Urinary bladder (tissue), 4 donors: ENCODE results near the gene ACSL1. TPM values are rescaled to one million over a fixed set of nuclear protein-coding genes. Genes with fewer than 3 reads are reported as not detected.
"Not testable (repeated sequence)": the region's sequence is repeated elsewhere in the genome, so short reads cannot be mapped to it uniquely, and the experiment has no call there.

Source experiments
- DNase-seq: peaks from one replicate; pipeline ENCODE4 v3.0.0-alpha.2; 2015; ENCODE audit errors: extremely low spot score
- H3K27ac ChIP-seq: one replicate; pipeline ENCODE4 v1.5.1; 2013; ENCODE audit warnings: low read depth, mild to moderate bottlenecking, moderate library complexity
- H3K36me3 ChIP-seq: one replicate; pipeline ENCODE4 v1.6.1; 2013; ENCODE audit warnings: mild to moderate bottlenecking, moderate library complexity; ENCODE audit not compliant: insufficient read depth
- H3K4me1 ChIP-seq: one replicate; pipeline ENCODE4 v1.6.1; 2013; ENCODE audit warnings: mild to moderate bottlenecking, moderate library complexity; ENCODE audit not compliant: insufficient read depth
- H3K4me3 ChIP-seq: one replicate; pipeline ENCODE4 v1.5.1; 2013; ENCODE audit warnings: low read depth, low read length
- WGBS: extraction: QIAGEN DNeasy Blood & Tissue Kit; methylation state at CpG from one replicate; pipeline ENCODE4 v1.1.7; 2013; 5-methylcytosine and 5-hydroxymethylcytosine counted together
- polyA plus RNA-seq: library from polyadenylated mRNA; stranded (reverse); fragments of 200-250 nt; gene quantifications from one replicate; pipeline ENCODE4 v1.2.3, GENCODE V29; 2013
- total RNA-seq: library from RNA; depleted of rRNA; stranded (reverse); fragments of >200 nt; gene quantifications from one replicate; pipeline ENCODE4 v1.2.3, GENCODE V29; 2014
- donor health status: healthy with polysubstance abuse.
- donor health status: healthy.

The ACSL1 gene
- total and polyA plus RNA-seq, 2 donors: 39.3 to 94.3 TPM

DNA sequence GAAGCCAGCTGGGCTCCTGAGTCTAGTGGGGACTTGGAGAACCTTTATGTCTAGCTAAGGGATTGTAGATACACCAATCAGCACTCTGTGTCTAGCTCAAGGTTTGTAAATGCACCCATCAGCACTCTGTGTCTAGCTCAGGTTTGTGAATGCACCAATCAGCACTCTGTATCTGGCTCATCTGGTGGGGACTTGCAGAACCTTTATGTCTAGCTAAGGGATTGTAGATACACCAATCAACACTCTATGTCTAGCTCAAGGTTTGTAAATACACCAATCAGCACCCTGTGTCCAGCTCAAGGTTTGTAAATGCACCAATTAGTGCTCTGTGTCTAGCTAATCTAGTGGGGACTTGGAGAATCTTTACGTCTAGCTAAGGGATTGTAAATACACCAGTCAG, 84.1 kb downstream of the ACSL1 start:
- H3K36me3 ChIP-seq, H3K4me3 ChIP-seq, H3K27ac ChIP-seq, H3K4me1 ChIP-seq, DNase-seq: not testable (repeated sequence)
- WGBS: 67% methylated on average over 1 of the region's 1 CpG

DNA sequence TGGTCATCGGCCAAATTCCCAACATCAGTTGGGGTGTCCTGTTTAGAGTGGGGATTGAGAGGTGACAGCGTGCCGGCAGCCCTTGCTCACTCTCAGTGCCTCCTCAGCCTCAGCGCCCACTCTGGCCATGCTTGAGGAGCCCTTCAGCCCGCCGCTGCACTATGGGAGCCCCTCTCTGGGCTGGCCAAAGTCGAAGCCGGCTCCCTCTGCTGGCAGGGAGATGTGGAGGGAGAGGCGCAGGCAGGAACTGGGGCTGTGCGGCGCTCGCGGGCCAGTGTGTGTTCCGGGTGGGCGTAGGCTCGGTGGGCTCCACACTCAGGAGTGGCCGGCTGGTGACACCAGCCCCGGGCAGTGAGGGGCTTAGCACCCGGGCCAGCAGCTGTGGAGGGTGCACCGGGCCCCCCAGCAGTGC, 84.8 kb downstream of the ACSL1 start:
- 96% methylated on average over 20 of the region's 20 CpGs for WGBS
- no peaks in the 10 kb centered on the region for H3K36me3 ChIP-seq
- no peaks in the 10 kb centered on the region for H3K4me1 ChIP-seq
- no peak for DNase-seq
- H3K4me3 ChIP-seq: no peak overlapping the region
- no peak overlapping the region for H3K27ac ChIP-seq

DNA sequence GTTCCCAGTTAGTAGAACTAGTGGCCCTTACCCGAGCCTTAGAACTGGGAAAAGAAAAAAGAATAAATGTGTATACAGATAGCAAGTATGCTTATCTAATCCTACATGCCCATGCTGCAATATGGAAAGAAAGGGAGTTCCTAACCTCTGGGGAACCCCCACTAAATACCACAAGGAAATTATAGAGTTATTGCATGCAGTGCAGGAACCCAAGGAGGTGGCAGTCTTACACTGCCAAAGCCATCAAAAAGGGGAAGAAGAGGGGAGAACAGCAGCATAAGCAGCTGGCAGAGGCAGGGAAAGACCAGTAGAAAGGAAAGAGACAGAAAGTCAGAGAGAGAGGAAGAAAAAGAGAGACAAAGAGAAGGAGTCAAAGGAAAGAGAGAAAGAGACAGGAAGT, 86.2 kb downstream of the ACSL1 start:
- not testable (repeated sequence) for H3K4me1 ChIP-seq, H3K27ac ChIP-seq, DNase-seq, H3K36me3 ChIP-seq, H3K4me3 ChIP-seq
- 68% methylated on average over 1 of the region's 1 CpG for WGBS

DNA sequence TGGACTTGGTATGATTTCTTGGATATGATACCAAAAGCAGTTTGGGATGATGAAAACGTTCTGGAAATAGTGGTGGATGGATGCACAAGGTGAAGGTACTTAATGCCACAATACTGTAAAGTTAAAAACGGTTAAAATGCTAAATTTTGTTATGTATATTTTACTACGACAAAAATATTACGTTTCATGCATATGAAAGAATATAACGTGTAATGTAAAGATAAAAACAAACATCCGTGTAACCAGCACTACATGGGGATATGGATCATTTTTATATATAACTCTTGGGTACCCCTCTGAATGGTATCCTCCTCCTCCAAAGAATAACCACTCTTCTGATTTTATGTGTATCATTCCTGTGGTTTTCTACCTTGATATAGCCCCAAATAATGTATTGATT, 91.0 kb downstream of the ACSL1 start:
- DNase-seq: no peak
- no peaks in the 10 kb centered on the region for H3K36me3 ChIP-seq
- WGBS: 47% methylated on average over 6 of the region's 6 CpGs
- peaks cover 2% of the 10 kb centered on the region for H3K4me1 ChIP-seq
- H3K4me3 ChIP-seq: no peak overlapping the region
- no peak overlapping the region for H3K27ac ChIP-seq

DNA sequence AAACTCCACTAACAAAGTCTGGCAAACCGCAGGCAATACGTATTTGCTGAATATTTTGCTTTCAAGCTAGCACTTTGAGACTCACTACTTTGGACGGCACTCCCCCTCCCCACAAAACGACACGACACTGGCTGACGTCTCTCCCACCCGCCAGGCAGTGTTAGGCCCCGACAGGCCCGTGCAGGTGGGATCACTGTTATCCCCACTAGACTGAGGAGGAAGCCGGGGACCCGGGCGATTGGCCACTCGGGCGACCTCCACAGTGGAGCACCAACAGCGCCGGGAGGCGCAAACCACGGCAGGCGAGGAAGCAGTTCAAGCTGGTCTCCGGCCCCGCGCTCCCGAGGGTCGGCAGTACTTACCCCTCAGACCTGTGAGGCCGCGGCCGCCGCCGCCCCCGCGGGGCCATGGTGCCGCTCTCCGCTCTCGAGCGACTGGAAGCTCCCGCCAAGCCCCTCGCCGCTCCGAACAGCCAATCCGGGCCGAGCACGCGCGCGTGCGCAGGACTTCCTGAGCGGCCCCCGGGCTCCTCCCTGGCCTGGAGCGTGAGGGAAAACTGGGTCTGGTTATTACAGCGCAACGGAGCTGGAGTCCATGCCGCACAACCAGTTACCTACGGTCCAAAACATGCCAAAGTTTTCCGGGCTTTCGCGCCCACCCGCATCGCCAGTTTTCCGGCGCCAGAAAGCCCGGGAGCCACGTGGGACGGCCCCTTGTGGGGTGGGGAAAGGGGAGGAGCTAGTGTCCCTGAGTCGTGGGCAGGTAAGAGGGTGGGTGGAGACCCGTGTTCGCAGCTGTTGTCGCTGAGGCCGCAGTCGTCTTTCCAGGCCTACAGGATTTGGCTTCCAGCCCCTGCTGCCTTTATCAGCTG, 91.9 kb downstream of the ACSL1 start, which contains the start of gene CENPU:
Gene CENPU (minus strand): TSS at position 443 of the 871 bp plus-strand sequence. CDS start 34 bp downstream, at position 409.
- Histone ChIP-seq H3K4me1 (peaks cover 2% of the 10 kb centered on the region), H3K27ac (peak within 1 kb of the TSS; percentile 51), H3K36me3 (no peaks in the 10 kb centered on the region), H3K4me3 (peak within 1 kb of the TSS; percentile 58)
- under 1% methylated on average over 69 of the region's 69 CpGs for WGBS
- peak; percentile 97 for DNase-seq

DNA sequence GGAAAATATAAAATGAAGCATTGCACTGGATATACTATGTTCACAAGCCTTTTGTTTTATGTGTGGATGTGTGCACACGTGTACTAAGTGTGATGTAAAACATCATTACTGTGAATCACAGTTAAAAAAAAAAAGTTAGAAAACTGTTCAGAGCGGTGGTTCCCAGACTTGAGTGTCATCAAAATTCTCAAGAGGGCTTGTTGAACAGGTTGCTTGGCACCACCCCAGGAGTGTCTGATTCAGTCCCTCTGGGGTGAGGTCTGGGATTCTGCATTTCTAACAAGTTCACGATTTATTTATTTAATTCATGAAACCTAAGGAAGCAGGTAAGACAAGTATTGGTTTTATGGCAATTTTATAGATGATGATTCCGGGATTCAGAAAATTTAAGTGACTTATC, 93.6 kb downstream of the ACSL1 start:
- DNase-seq: peak; percentile 21
- 64% methylated on average over 4 of the region's 4 CpGs for WGBS

DNA sequence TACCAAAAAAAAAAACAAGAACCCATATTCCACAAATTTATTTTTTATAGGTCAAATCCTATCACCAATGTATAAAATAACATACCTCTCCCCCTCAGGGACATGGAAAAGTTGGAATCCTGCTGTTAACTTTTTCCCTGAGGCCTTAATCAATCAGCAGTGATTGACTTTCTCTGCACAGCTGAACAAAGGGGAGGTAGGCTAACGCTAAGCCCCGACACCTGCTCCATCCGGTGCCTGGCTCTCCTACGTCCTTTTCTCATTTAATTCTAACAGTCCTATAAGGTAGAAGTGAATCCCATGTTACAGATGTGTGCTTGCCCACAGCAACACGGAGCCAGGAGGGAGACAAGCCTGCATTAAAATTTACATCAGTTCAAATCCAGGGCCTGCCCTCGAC, 94.7 kb downstream of the ACSL1 start:
- Histone ChIP-seq H3K27ac (no peak overlapping the region), H3K4me3 (no peak overlapping the region), H3K36me3 (no peaks in the 10 kb centered on the region), H3K4me1 (peaks cover 2% of the 10 kb centered on the region)
- WGBS: 82% methylated on average over 6 of the region's 6 CpGs
- DNase-seq: no peak

More for the DNA sequence above, 93.6 kb downstream of the ACSL1 start:
- Histone ChIP-seq H3K36me3 (no peaks in the 10 kb centered on the region), H3K4me3 (no peak overlapping the region), H3K4me1 (peaks cover 2% of the 10 kb centered on the region), H3K27ac (no peak overlapping the region)

DNA sequence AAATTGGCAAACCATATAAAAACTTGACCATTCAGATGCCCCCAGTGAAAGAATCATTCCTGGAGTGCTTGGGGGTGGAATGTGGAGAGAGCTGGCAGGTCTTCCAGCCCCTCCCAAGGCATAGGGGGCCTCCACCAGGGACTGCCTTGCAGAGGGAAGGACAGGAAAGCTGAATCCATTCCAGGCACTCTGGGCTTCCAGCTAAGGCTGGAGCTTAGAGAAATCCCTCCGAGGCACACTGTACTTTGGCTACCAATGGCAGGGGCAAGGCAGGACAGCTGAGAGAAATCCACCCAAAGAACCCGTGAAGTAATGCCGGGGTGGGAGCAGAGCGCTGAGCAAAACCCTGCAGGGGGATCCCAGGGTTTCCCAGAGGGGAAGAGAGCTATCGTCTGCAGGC, 95.8 kb downstream of the ACSL1 start:
- 69% methylated on average over 5 of the region's 5 CpGs for WGBS
- Histone ChIP-seq H3K4me3 (no peak overlapping the region), H3K4me1 (peaks cover 2% of the 10 kb centered on the region), H3K36me3 (no peaks in the 10 kb centered on the region), H3K27ac (no peak overlapping the region)
- no peak for DNase-seq

DNA sequence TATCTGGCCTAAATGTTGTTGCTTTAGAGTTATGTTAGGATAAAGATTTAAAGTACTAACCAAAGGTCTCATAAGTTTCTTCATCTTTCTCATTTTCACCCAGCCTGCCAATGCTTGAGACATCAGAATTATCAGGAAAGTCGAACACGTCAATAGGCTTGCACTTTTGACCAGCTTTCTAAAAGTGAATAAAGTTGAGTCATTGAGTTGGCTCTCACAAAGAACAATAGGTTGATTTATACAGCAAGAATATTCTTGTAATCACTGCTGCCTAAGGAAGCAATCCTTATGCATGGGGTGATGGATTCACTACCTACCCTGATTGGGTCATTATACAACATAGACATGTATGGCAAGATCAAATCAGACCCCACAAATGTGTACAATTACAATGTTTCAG, 96.9 kb downstream of the ACSL1 start:
- no peak overlapping the region for H3K27ac ChIP-seq
- H3K36me3 ChIP-seq: no peaks in the 10 kb centered on the region
- WGBS: 71% methylated on average over 2 of the region's 2 CpGs
- peaks cover 2% of the 10 kb centered on the region for H3K4me1 ChIP-seq
- H3K4me3 ChIP-seq: no peak overlapping the region
- DNase-seq: no peak

DNA sequence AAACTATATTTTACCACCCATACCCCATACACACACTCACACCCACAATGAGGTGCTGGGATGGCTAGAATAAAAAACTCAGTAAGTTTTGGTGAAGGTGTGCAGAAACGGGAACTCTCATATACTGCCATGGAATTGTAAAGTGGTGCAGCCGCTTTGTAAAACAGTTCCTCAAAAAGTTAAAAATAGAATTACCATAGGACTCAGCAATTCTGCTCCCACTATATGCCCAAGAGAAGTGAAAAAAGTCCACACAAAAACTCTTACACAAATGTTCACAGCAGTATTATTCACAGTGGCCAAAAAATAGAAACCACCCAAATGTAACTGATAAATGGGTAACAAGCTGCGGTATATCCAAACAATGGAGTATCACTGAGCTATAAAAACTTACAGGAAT, 98.3 kb downstream of the ACSL1 start:
- no peak overlapping the region for H3K4me3 ChIP-seq
- no peaks in the 10 kb centered on the region for H3K4me1 ChIP-seq
- 97% methylated on average over 3 of the region's 3 CpGs for WGBS
- no peak overlapping the region for H3K27ac ChIP-seq
- peaks cover 1% of the 10 kb centered on the region for H3K36me3 ChIP-seq
- DNase-seq: no peak

DNA sequence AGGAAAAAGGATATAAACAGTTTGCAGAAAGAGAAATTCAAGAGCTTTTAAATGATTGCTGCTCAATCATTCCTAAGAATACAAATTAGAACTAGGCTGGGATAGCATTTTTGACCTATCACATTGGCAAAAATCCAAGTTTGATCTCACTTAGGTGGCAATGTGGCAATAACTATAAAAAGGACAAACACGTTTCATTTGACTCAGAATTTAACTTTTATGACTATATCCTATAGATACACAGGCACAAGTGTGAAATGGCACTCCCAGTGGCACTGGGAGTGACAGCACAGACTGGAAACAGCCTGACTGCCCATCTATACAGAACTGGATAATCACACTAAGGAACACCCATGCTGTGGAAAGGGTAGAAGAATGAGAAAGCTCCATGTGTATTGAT, 103.0 kb downstream of the ACSL1 start:
- H3K4me1 ChIP-seq: no peaks in the 10 kb centered on the region
- 39% methylated on average over 1 of the region's 1 CpG for WGBS
- peaks cover 4% of the 10 kb centered on the region for H3K36me3 ChIP-seq
- H3K27ac ChIP-seq: no peak overlapping the region
- H3K4me3 ChIP-seq: no peak overlapping the region
- DNase-seq: no peak

DNA sequence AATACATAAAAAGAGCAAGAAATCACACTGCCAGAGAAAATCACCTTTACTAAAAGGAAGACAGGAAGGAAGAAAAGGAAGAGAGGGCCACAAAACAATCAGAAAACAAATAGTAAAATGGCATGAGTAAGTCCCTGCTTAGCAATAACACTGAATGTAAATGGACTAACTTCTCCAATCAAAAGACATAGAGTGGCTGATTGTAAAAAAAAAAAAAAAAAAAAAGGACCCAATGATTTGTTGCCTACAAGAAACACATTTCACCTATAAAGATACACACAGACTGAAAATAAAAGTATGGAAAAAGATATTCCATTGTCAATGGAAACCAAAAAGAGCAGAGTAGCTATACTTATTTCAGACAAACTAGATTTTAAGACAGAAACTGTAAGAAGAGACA, 104.5 kb downstream of the ACSL1 start:
- no peaks in the 10 kb centered on the region for H3K4me1 ChIP-seq
- no peak overlapping the region for H3K27ac ChIP-seq
- H3K36me3 ChIP-seq: peaks cover 4% of the 10 kb centered on the region
- no peak for DNase-seq
- H3K4me3 ChIP-seq: no peak overlapping the region

DNA sequence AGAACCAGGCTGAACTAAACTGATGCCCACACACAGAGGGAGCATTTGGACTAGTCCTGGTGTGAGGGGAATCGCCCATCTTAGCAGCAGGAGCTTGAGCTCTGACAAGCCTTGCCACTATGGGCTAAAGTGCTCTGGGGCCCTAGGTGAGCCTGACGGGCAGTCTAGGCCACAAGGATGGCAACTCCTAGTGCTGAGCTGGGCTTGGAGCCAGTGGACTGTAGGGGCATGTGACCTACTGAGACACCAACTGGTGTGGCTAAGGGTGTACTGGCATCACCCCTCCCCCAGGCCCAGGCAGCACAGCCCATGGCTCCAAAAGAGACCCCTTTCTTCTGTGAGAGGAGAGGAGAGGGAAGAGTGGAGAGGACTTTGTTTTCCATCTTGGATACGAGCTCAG, 106.4 kb downstream of the ACSL1 start:
- H3K4me1 ChIP-seq: no peaks in the 10 kb centered on the region
- peaks cover 4% of the 10 kb centered on the region for H3K36me3 ChIP-seq
- no peak for DNase-seq
- no peak overlapping the region for H3K4me3 ChIP-seq
- no peak overlapping the region for H3K27ac ChIP-seq
- 90% methylated on average over 3 of the region's 3 CpGs for WGBS

DNA sequence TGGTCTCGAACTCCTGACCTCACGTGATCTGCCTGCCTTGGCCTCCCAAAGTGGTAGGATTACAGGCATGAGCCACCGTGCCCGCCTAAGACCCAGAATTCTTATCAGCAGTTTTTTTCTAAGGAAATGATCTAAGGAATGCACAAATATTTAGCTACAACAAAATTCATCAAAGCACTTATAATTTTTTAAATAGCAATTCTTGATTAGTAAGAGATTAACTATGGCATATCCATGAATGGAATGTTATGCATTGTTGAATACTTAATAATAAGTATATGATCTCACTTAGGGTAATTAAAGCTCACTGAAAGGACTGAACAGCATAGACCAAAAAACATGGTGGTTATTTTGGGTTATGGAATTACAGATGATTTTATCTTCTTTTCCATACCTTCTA, 110.2 kb downstream of the ACSL1 start:
- no peak for DNase-seq
- no peak overlapping the region for H3K4me3 ChIP-seq
- peaks cover 2% of the 10 kb centered on the region for H3K36me3 ChIP-seq
- 89% methylated on average over 4 of the region's 4 CpGs for WGBS
- no peaks in the 10 kb centered on the region for H3K4me1 ChIP-seq
- H3K27ac ChIP-seq: no peak overlapping the region
